VCaP (cell line): Measurements from ENCODE around the gene PEX14.

Experiments used
- H3K27ac ChIP-seq: fragments of 450-650 bp; 2 replicates; pipeline ENCODE4 v1.5.1; 2017
- TF ChIP-seq, protein P1 (sequence below): fragments of 450-650 bp; conservative IDR thresholded peaks from 2 replicates; pipeline ENCODE4 v1.5.1; 2017; ENCODE audit warnings: mild to moderate bottlenecking, moderate library complexity

Gene PEX14

GRCh38 chr1:10489291-10490055, 14.7 kb downstream of the PEX14 start:
- TF ChIP-seq, protein P1, sequence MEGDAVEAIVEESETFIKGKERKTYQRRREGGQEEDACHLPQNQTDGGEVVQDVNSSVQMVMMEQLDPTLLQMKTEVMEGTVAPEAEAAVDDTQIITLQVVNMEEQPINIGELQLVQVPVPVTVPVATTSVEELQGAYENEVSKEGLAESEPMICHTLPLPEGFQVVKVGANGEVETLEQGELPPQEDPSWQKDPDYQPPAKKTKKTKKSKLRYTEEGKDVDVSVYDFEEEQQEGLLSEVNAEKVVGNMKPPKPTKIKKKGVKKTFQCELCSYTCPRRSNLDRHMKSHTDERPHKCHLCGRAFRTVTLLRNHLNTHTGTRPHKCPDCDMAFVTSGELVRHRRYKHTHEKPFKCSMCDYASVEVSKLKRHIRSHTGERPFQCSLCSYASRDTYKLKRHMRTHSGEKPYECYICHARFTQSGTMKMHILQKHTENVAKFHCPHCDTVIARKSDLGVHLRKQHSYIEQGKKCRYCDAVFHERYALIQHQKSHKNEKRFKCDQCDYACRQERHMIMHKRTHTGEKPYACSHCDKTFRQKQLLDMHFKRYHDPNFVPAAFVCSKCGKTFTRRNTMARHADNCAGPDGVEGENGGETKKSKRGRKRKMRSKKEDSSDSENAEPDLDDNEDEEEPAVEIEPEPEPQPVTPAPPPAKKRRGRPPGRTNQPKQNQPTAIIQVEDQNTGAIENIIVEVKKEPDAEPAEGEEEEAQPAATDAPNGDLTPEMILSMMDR, result no peak
- H3K27ac ChIP-seq, result peak overlapping the region; percentile 72

GRCh38 chr1:10490286-10490970, 15.7 kb downstream of the PEX14 start:
- H3K27ac ChIP-seq, result peak overlapping the region; percentile 72
- TF ChIP-seq, protein P1, result no peak

- peak overlapping the region; percentile 38; the same call in 1 of the 2 replicates for H3K27ac ChIP-seq
- TF ChIP-seq, protein P1, result no peak
These were observed 19.6 kb downstream of the PEX14 start for GRCh38 chr1:10494418-10494753.

DNA sequence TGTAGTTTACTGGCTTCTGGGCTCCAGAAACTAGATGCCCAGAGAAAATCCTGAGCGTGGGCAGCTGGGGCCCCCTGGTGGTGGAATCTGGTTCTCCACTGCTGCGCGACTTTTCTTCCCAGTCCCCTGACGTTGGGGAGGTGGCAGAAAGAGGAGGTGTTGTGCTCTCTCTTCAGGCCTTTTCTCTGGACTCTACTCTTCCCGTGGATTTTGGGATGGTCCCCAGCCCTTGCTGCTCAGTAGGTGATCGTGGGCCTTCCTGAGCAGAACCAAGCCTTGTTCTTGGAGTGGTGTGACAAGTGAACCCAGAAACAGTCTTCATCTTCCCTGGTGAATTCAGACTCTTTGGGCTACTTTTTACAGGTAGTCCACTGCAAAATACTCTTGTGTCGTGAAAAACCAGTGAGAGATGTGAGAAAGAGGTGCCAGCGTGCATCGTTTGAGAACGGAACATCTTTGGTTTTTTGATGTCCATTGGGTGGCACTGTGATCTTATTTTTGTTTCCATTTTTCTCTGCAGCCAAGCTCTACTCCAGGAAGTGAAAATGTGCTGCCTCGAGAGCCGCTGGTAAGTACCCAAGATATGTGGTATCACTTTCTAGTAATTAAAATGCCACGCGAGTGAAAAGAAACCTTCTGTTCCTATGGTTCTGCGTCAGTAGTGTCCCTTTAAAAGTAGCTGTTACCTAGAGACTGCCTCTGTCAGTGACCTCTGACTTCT, 20.2 kb downstream of the PEX14 start:
- peak overlapping the region; percentile 38 for H3K27ac ChIP-seq
- TF ChIP-seq, protein P1, result peak; percentile 95

- H3K27ac ChIP-seq, result peak overlapping the region; percentile 38
- TF ChIP-seq, protein P1, result no peak
These were observed 20.7 kb downstream of the PEX14 start for GRCh38 chr1:10495475-10495817.

- no peak overlapping the region for H3K27ac ChIP-seq
- TF ChIP-seq, protein P1, result no peak
These were observed 21.2 kb downstream of the PEX14 start for GRCh38 chr1:10495952-10496351.

DNA sequence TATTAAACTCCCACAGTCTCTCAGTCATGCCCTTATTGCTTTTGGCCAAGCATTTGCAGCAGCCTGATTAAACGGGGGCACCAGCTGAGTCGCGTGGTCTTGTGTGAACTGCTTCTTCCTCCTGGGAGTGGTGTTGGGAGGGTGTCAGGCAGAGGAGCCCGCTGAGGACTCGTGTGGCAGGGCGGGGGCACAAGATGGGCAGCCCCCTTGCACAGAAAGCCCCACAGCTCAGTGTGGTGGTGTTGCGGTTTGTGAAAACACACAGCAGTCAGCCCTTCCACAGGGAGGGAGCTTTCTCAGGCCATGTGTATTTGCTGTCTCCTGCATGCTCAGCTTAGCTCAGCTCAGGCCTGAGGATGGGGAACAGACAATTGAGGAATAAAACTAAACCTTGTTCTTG, 22.4 kb downstream of the PEX14 start:
- H3K27ac ChIP-seq, result no peak overlapping the region
- TF ChIP-seq, protein P1, result no peak
